ENCODE measurements around the gene LRRK2.
"Not testable (repeated sequence)": the region's sequence is repeated elsewhere in the genome, so short reads cannot be mapped to it uniquely, and the experiment has no call there.

LRRK2 gene

DNA sequence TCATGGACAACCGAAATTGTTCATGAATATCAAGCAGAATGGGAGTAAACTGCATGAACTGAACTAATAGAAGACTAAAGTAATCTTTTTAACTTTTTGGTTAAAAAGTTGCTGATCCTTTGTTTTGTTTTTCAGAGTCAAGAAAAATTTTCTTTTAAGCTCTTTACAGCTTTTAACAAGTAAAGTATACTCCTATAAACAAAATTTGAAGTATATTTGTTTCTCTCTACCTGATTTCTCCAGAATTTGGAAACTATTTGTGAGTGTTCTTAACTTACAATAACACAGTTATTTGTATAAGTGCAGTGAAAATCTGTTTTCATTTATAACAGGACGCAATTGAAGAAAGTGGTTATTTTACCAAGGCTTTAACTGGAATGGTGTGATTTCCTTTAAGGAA is 12.2 kb upstream of the LRRK2 start:
- DNase-seq (ENCODE audit: low spot score): no peak

DNA sequence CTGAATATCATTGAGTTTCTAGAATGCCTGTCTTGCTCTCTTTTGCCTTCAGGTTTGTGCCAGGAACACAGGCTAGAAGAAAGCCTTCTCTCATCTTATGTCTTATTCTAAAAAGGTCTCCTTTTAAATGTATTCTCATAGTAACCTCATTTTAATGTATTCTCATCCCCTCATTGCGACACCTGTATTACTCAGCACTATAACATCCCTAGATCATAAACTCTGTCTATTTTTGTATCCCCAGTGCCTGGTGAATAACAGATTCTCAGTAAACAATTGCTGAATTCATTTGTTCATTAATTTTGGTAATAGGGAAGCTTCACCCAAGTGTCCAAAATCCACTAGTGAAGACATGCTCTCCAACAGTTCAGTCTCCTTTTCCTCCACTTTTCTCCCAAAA is 8.8 kb upstream of the LRRK2 start:
- no peak for DNase-seq (ENCODE audit: low spot score)

DNA sequence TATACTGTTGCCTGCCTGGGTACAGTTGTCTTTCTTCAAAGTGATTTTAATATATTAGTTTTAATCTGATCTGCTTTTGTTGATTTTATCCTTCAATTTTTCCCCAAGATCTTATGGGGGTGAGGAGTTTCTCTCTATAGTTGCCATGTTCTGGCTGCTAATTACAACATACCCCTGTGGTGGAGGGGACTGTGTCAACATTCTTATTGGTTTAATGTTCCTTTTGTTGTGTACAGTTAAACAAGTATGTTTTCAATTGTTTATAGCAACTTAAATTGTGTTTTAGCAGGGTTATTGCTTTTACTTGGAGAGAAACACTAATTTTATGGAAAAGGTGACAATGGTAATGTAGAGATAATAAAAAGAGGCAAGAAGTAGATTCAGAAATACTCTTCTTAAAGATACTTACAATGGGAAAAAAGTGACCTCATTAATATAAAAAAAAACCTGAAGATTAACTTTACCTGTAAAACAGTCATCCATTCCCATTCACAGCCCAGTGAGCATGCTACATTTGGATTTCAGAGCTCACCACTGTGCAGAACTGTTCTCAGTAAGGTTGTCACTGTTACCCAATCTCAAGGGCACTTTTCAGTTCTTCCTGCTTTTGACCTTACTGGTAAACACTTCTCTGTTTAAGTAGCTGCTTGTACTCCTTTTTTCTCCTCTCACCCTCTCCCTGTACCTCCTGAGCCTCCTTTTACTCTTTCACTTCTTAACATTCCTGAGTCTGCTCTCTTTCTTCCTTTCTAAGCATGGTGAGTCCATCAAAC is 8.1 kb upstream of the LRRK2 start:
- DNase-seq (ENCODE audit: low spot score): no peak

DNA sequence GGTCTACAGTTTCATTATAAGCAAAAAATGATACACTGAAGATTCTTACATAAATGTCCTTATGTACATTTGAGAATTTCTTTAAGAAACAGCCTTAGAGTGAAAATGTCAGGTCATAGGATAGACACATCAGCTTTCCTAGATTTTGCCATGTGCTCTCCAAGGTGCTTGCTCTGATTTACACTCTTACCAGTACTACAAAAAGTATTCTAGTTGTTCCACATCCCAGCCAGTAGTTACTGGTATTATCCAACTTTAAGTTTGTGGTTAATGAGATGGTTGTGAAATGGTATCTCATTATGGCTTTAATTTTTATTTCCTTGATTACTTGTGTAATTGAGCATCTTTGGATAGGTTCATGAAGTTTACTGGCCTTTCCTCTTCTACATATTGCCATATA is 5.0 kb upstream of the LRRK2 start:
- DNase-seq (ENCODE audit: low spot score): no peak

DNA sequence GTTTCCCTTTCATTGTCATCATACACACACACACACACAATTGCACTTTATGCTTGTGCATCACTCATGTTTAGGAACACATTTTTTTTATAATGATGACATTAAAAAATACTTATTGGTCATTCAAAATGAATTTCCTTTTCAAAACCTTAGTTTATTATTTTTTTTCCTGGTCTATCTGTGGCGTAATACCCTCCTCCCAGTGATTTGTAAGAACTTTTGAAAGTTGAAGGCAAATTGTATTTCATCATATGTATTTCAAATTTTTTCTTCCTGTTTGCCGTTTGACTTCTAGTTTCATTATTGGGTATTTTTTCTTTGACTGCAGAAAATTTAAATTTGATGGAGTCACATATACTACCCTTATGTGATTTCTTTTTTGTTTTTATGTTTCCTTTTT is 2.5 kb upstream of the LRRK2 start:
- no peak for DNase-seq (ENCODE audit: low spot score)

DNA sequence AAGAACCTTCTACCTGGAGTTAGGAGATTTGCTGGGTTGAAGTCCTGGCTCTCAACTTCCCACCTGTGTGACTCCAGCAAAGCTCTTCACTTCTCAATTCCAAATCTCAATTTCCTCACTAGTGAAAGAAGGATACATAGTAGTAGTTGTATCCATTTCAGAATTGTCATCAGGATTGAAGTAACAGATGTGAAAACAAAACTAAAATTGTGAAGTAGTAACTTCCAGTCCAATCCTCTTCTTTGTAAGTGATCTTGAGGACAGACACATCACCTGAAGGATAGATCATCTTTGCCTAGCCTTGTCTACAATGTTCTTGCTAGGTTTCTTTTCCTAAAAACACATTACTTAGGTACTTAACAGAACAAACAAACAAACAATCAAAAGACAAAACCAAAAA is 1.2 kb upstream of the LRRK2 start:
- no peak for DNase-seq (ENCODE audit: low spot score)

DNA sequence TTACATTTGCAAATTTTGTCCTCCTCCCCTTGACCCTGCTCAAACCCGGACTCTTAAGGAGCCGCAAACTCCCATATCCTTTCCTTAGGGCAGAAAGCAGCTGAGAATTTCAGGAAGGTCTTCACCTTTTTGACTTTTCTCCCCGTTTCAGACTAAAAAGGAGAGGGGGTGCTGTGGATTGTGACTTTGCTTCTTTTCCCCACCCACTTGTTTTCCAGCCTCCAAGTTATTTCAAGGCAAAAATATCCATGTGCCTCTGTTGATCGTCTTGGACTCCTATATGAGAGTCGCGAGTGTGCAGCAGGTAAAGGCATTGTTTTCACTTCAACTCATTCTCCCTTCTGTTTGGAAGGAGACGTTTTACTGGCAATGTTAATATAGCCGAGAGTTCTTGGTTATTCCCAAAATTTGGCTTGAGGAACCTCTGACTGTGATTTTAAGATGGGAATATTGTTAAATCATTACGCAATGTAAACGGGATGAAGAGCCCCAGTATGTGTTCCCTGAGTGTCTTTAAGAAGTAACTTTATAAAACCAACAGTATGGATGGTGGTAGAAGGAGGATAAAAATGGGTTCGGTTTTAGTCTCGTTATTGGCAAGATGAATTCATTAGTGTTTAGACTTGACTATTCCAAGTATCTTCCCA is 663 bp downstream of the LRRK2 start:
- DNase-seq (ENCODE audit: low spot score): no peak

DNA sequence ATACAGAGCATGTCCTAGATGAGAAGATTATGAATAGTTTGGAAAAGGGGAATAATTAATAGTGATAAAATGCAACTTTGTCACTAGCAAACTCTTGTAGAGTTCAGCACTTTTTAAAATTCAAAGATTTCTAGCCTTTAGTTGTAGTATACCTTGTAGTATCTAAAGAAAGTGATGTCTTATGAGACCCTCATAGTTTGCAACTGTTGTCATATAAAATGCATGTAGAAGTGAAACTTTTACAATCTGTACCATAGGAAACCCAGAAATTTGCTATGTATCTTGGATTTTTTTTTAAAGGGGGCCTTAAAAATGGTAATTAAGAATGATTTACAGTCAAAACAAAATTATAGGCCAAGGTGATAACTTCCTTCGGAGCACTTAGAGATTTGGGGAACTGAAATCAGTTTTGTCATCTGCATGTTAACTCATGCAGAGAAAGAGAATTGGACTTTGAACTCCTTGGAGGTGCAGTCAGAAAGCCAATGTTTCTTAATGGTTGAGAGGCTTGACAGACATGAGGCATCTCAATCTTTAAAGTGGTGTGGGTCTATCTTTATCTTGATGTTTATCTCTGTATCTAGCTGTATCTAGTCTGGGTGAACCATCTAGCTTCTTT is 1.3 kb downstream of the LRRK2 start:
- DNase-seq (ENCODE audit: low spot score): peak; percentile 13

DNA sequence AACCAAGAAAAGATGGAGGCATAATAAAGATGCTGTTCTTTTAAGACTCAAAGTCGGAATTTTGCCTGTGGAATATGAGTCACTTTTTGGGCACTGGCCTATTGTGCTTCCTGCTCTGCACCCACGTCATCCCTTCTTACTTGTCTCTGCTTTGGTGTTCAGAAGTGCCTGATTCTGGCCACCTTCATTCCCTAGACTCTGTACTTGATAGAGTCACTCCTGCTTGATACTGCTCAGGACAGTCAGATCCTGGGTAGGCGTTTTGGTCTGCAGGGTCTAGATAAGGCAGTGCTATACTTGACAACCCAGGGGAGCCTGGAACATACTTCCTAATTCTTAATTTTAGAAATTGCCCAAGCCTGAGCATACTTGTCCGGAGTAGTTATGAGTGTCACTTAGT is 1.9 kb downstream of the LRRK2 start:
- DNase-seq (ENCODE audit: low spot score): no peak

DNA sequence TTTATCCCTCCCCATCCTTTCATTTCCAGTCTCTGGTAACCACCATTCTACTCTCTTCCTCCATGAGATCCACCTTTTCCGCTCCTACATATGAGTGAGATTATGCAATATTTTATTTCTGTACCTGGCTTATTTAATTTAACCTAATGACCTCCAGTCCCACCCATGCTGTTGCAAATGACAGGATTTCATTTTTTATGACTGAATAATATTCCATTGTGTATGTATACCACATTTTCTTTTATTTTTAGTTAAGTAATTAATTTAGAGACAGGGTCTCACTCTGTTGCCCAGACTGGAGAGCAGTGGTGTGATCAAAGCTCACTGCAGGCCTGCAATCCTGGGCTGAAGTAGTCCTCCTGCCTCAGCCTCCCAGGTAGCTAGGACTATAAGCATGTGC is 2.6 kb downstream of the LRRK2 start:
- DNase-seq (ENCODE audit: low spot score): no peak

DNA sequence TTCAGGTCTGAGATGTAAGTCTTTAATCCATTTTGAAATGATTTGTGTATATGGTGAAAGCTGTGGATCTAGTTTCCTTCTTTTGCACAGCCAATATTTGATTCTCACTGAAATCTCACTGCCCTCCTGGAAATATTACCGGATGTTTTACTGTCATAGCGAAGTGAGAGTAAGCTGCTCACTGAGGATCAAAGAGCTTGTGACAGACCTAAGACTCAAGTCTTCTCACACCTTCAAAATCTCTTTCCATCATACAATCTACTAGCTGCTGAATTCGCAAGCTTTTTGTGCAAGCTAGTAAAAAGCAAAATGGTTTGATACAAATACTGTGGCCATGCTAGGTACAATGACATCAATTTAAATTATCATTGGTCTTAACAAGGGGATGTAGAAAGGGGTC is 3.9 kb downstream of the LRRK2 start:
- DNase-seq (ENCODE audit: low spot score): no peak

DNA sequence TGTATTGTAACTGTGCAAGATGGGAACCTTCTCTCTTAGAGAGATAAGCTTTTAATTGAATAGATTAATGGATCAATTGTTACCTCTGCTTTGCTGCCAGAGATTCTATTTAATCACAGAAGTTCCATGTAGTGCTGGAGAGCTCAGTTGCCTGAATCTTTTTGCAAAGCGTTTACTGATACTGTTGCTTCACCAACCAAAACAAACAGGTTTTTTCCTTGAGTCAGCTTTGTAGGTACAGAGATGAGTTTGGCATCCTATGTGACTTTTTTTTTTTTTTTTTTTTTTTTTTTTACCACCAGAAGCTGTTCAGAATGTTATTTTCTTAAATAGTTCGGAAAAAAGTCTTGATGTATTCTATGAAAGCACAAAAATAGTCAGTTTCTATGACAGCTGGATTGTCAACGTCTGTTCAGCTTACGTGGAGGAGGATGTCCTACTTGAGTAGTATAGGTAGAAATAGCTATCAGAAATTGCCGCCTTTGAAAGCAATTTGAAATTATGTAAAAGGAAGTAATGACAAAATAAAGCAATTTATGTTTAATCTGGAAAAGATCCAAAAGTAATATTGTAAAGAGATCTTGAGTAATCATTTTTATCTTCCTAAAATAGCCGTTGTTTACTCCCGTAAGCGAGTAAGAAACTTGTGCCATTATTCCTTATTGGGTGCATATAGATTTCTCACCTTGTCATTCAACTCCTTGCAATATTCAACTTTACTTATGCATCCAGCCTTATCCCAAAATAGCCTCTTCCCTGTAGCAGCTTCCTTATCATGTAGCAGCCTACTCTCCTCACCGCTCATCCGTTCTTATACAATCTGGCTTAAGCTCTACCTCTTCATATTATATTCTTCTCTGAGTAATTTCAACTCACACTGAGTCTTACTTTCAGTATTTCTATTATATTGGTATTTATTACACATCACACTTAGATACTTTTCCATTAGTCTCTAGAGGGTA is 5.2 kb downstream of the LRRK2 start:
- DNase-seq (ENCODE audit: low spot score): no peak

DNA sequence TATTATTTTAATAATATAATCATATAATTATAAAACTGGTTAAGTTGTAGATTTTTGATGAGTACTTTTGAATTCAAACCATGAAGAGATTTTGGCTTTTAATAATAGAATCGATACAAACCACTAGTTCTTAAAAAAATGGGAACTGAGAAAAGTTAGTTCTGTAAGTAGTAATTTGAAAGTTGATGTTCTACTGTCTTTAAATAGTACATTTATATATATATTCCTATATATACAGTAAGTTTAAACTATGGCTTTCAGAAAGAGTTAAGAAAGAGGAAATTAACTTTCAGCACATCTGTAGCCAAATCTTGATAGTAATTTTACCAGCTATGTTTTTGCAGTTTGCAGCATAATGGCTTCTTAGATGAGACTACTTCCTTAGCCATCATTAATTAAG is 7.8 kb downstream of the LRRK2 start:
- DNase-seq (ENCODE audit: low spot score): no peak

DNA sequence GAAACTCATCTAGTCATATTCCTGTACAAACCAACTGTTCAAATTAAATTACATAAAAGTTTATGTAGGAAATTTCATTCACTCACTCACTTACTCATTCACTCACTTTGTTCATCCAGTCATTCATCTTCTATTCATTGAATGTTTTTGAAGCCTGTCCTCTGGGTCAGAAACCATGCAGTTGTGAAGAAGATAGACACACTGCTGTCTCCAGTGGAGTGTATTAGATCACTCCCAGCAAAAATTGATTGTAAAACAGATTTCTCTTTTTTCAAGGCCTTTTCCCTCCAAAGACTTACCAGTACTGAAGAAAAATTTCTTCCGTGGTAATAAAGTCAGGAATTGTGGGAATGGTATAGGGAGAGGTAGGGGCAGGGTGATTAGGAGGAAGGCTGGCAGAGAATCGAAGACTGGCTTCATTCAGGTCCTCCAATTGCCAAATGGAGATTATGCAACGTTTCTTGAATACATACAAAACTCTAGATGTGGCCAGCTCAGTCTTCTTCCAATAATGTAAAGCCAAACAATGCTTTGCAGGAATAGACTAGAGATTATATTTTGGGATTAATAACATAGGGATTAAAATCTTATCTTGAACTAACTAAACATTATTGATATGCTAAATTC is 9.1 kb downstream of the LRRK2 start:
- DNase-seq (ENCODE audit: low spot score): no peak

DNA sequence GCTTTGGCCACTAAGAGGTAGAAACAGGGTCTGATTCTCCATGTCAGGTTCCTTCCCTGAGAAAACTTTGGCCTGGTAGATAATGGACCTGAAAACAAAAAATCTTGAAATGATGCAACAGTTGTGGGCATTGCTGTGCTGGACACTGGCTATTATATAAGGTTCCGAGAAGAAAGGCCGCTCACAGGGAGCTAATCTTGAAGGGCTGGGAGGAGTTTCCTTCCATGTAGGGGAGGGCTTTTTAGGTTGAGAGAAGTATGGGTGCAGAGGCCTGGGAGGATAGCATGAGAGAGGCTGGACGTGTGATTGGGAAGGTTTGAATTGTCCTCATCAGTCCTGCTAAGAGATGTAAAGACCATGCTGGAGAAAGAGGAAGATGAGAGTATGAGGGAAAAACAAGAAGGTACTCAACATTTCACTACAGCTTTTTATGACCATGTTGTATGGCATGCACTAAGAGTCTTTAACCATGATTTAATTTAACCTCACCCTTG is 11.6 kb downstream of the LRRK2 start:
- no peak for DNase-seq (ENCODE audit: low spot score)

DNA sequence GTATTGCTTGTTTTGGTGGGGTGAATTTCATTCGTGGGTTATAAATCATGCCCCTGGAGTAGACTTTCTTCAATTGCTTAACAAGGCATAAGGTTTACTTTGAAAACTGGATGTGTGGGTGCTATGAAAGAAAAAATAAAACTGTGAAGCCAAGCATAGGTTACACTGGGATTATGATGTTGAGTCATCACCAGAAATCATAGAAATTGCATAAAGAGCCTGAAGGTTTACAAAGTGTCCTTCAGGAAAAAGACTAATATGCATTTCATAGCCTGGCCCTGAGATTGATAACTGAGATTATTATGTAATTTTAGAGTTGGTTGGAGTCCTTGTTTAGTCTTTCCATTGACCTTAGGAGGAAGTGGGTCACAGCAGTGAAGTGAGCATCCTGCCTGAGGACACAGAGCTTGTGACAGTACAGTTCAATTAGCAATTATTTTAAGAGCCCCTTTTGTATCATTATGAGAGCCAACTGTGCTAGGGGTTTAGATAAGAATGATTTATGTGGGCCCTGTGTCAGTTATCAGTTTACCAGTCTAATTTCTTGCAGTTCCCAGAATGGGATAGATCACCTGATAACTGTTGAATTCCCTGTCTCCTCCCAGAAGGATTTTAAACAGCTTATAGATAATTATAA is 13.6 kb downstream of the LRRK2 start:
- no peak for DNase-seq (ENCODE audit: low spot score)

DNA sequence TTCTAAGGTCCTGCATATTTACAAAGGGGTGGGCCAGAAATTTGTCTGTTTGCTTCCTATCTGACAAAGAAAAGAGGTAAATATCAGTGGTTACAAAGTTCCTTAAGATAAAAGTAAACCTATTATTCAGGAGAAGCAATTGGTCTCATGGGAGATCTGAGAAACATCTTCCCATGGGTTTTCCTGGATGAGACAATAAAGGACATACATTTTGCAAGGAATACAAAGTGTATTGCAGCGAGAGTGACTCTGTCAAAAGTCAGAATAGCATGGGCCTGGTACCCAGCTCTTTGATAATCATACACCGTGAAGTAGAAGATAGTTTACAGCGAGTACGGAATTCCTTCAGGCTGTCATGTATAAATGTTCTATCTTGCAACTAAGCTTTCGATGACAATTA is 14.2 kb downstream of the LRRK2 start:
- DNase-seq (ENCODE audit: low spot score): no peak

DNA sequence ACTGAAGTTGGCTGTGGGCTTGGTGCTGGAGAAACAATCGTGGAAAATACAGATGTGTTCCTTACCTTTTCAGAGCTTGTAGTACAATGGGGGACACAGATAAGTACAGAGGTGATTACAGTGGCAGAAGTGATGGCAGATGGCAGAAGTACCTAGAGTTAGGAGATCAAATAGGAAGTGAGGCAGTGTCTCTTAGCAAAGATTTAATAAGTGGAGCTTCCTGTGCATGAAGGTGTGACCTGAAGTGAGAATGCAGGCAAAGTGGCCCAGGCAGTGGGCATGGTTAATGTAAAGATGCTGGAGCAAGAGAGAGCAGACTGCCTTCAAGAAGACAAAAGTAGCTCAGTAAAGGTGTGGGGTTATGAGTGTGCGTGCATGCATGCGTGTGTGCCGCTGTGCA is 16.0 kb downstream of the LRRK2 start:
- DNase-seq (ENCODE audit: low spot score): no peak

DNA sequence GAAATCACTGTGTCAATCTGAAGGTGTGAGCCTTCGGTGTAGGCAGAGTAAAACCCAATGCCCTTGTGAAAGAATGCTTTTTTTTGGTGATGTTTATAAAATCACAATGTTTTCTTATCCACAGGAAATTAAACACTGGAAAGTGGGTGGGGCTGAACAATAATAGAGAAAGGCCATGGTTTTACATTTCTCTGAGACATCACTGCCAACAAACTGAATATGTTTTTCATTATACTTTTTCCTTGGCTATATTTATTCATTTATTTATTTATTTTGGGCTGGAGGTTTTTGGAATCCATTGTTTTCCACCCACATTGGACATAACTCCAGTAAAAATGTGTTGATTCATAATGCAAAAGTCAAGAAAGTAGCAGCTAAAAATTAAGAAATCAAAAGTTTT is 16.9 kb downstream of the LRRK2 start:
- DNase-seq (ENCODE audit: low spot score): no peak

DNA sequence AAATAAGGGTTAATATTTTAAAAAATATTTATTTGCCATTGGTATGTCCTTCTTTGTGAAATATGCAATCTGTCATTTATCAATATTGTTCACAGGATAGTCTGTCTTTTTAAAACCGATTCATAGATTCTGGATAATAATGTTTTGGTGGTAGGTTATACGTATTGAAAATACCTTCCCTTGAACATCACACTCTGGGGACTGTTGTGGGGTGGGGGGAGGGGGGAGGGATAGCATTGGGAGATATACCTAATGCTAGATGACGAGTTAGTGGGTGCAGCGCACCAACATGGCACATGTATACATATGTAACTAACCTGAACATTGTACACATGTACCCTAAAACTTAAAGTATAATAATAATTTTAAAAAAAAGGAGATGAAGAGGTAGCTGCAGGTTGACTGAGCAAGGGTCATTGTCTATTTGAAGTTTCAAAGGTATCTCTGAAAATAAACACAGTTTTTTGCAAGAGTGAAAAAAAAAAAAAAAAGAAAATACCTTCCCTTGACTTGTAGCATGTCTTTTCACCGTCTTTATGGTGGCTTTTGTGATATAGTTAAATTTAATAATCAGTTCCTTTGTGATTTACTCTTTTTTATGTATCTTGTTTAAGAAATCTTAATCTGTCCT is 19.8 kb downstream of the LRRK2 start:
- not testable (repeated sequence) for DNase-seq (ENCODE audit: low spot score)

DNA sequence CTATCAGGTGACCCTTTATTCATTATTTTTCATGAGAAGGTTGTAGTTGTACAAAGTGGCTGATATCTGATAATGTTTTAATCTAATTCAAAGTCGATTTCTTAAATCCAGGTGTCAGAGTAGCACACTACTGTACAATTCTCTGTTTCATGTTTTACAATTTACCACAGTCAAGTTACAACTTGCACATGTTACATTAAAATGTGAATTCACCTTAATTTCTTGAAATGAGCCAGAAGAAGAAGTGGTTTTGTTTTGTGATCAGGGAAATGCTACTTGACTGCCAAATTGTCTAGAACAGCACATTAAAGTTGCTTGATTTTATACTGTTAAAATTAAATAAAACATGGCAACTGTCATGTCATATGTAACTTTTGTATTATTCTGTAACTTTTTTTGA is 23.2 kb downstream of the LRRK2 start:
- DNase-seq (ENCODE audit: low spot score): no peak

Measured in LoVo (cell line).